Stimulated activated CD4-positive, alpha-beta T cell treated with anti-CD3 and anti-CD28 coated beads, Interleukin-15, amount 100 ng/mL, for 24 hours (primary cell): ENCODE results near the gene TSHR.

Experiments used
- DNase-seq: peaks from one replicate; pipeline ENCODE4 v3.0.0-alpha.2; 2020

TSHR gene

DNA sequence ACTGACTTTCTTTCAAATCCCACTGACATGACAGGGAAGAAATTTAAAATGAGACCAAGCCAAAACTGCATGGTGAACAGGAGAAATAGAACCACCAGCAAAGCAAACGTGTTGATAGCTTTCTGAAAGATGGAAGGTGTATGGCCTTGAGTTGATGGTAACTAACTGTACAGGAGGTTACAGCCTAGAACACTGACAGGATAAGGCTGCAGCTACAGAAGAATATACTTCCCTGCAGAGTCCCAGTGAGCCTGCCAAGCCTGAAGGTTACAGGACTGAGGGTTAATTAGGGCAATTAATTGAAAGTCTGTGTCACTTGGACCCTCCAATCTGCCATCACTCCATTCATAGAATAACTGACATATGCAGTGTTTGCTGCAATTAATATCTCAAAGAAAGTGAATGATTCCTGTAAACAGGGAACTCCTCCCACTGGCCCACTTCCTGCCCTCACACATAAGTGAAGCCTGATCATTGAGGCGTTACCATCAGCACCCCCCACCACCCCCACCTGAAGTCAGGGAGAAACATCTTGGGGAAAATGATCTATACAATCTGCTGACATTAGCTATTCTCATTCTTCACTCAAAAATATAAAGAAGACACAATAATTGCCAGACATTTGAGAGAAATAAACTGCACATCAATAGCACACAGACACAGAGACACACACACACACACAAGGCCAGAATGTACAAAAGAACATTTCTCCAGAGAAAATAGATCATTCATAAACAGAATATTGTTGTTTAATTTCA is 191.9 kb downstream of the TSHR start:
- DNase-seq, result no peak

GRCh38 chr14:81148635-81149034 is 193.2 kb downstream of the TSHR start:
- no peak for DNase-seq

- peak; percentile 26 for DNase-seq
These were observed 197.8 kb downstream of the TSHR start for GRCh38 chr14:81153187-81153586.

DNA sequence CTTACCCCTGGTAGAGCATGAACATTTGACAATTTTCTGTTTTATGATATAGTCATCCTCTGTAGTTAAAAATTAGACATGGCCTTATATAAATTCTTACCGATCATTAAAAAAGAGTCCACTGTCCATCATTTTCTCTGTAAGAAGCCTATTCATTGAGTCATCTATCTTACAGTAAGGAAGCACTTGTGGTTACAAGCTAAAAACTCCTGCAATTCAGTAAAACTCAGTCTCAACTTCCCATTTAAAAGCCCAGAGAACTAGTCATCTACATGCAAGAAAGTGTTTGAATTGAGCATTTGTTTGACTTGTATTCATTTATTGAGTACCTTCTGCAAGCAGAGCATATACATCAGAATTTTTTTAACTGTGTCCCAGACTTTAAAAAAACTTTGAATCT is 202.0 kb downstream of the TSHR start:
- DNase-seq, result no peak

GRCh38 chr14:81161088-81161487 is 205.7 kb downstream of the TSHR start:
- no peak for DNase-seq

GRCh38 chr14:81161749-81162148 is 206.3 kb downstream of the TSHR start:
- no peak for DNase-seq

- DNase-seq, result no peak
These were observed 207.5 kb downstream of the TSHR start for GRCh38 chr14:81162941-81163340.

- DNase-seq, result peak; percentile 75
These were observed 208.8 kb downstream of the TSHR start for GRCh38 chr14:81164167-81164774.

GRCh38 chr14:81165188-81165587 is 209.8 kb downstream of the TSHR start:
- DNase-seq, result no peak

DNA sequence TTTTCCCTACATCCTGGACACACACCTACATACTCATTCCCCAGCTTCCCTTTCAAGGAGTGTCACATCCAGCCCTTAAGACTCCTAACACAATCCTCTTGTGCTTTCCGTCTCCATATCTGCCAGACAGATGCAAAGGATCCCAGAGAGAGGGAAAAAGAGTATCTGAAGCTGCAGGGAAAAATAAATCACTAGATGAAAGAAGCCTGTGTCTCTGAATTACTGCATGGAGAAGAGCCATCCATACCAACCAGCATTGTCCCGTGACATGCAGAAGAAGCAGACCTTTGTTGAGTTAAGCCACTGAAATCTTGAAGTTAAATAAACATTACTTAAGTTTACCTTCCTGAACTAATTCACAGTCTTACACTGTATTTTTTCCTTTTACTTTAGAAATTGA is 210.7 kb downstream of the TSHR start:
- no peak for DNase-seq

DNA sequence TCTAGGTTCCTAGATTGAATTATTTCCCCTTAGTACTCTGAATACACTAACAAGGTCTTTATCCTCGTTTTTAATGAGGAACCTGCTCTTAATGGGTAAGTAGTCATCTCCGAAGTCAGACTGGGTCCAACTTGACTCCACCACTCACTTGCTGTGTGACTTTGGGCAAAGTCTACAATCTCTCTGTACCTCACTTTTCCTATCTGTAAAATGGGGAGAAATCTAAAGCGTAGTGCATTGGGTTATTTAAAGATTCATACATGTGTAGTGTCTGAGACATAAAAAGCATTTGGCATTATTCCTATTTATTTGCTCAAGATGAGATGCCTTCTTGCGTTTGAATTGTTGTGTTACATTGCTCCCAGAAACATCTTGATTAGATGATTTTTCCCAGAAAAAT is 213.8 kb downstream of the TSHR start:
- no peak for DNase-seq

- peak; percentile 17 for DNase-seq
These were observed 214.3 kb downstream of the TSHR start for GRCh38 chr14:81169711-81170103.

- peak; percentile 92 for DNase-seq
These were observed 214.8 kb downstream of the TSHR start for GRCh38 chr14:81170104-81170828.

- no peak for DNase-seq
These were observed 215.4 kb downstream of the TSHR start for GRCh38 chr14:81170829-81171195.

GRCh38 chr14:81172353-81172752 is 216.9 kb downstream of the TSHR start:
- no peak for DNase-seq

GRCh38 chr14:81172881-81173280 is 217.5 kb downstream of the TSHR start:
- DNase-seq, result no peak

GRCh38 chr14:81176241-81176640 is 220.8 kb downstream of the TSHR start:
- DNase-seq, result no peak

DNA sequence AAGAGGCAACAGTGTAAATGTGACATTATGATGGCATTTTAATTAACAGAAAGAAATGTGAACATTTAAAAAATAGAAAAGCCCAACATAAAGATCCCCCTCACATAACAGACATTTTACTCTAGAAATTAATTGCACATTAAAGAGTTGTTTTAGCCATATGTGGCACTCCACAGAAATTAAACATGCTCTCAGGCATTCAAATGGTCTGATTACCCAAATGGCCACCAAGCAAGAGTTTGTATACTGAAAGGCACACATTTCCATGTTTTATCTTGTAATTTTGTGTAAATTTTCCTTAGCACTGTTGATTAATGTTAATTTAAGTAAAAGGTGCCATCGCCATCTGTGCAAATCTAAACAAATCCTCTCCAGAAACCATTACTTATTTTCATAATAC is 221.8 kb downstream of the TSHR start:
- DNase-seq, result no peak

DNA sequence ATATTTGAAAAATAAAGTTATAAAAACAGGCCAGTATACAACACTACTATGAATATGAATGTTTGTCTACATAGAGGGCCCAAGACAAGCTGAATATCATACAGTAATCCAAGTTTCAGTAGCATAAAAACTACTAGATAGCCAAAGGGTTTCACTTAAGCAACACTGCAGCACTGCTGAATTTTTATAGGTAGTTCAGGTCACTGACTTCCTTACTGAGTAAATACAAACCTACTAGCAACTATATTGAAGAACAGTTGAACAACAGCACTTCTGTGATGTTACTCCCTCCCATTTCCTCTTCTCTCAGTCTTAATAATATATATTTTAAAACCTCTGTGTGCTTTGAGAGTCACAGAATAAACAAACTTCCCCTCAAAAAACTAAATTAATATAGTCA is 222.6 kb downstream of the TSHR start:
- no peak for DNase-seq

DNA sequence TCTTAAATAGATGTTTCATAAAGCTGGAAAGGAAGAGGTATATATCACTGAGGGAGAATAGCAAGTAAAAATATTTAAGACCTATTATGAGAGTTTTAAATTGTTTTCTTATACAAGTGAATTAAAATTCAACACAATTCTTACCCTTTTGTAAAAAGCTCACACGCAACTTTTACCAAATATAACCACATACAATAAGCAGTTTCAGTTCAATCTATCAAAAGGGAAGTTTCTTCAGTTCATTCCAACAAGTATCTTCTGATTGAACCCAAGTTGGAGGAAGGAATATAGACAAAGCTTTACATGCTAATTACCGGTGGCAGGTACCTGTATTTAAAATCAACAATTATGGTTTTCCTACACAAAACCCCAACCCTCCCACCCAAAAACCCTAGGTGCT is 224.2 kb downstream of the TSHR start:
- no peak for DNase-seq

GRCh38 chr14:81187832-81188522 is 232.6 kb downstream of the TSHR start:
- no peak for DNase-seq

- DNase-seq, result no peak
These were observed 237.2 kb downstream of the TSHR start for GRCh38 chr14:81192594-81192993.

DNA sequence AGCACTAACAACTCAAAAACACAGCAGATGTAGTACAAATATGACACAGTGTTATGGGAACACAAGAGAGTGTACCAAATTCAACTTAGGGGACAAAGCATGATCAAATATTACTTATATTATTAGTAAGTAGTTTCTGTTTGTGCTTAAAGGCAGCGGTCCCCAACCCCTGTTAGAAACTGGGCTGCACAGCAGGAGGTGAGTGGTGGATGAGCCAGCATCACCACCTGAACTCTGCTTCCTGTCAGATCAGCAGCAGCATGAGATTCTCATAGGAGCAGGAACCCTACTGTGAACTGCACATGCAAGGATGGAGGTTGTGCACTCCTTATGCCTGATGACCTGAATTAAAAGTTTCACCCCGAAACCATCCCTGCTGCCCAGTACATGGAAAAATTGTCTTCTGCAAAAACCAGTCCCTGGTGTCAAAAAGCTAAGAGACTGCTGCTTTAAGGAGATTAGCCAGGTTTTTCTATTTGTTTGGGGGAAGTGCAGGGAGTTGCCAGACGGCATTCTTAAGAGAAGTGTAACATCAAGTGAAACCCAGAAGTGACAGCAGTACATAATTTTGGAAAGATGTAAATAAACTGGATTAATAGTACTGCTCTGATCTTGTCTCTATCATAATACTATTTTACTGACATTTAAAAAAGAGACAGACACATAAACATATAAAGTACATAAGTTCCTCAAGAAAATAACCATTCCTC is 238.7 kb downstream of the TSHR start:
- peak; percentile 32 for DNase-seq
